Midbrain (tissue), 1 donor: ENCODE data around the gene FAT1.

Experiments
- DNase-seq: peaks from one replicate; lab custom pipeline; 2025; lab: John Stamatoyannopoulos, UW

The FAT1 gene

GRCh38 chr4:186570193-186570996 is 153.3 kb downstream of the FAT1 start:
- no peak for DNase-seq

- no peak for DNase-seq
Measured at GRCh38 chr4:186569533-186570192, 154.0 kb downstream of the FAT1 start.

GRCh38 chr4:186566068-186566467 is 157.6 kb downstream of the FAT1 start:
- DNase-seq: no peak

- no peak for DNase-seq
Measured at GRCh38 chr4:186563761-186564160, 159.9 kb downstream of the FAT1 start.

GRCh38 chr4:186561748-186562147 is 161.9 kb downstream of the FAT1 start:
- DNase-seq: no peak

- no peak for DNase-seq
Measured at GRCh38 chr4:186560647-186561046, 163.0 kb downstream of the FAT1 start.

GRCh38 chr4:186557486-186557885 is 166.2 kb downstream of the FAT1 start:
- DNase-seq: no peak

- DNase-seq: no peak
Measured at GRCh38 chr4:186557061-186557460, 166.6 kb downstream of the FAT1 start.

GRCh38 chr4:186554914-186555827 is 168.5 kb downstream of the FAT1 start, which contains the start of gene MTNR1A:
Gene MTNR1A, minus strand, starts transcription at chr4:186555567. Its CDS starts 202 bp downstream, at chr4:186555365.
- DNase-seq: no peak

- no peak for DNase-seq
Measured at GRCh38 chr4:186554539-186554913, 169.1 kb downstream of the FAT1 start.

GRCh38 chr4:186553717-186554116 is 169.9 kb downstream of the FAT1 start:
- DNase-seq: no peak

- no peak for DNase-seq
Measured at GRCh38 chr4:186551849-186552248, 171.8 kb downstream of the FAT1 start.

- DNase-seq: no peak
Measured at GRCh38 chr4:186545436-186545835, 178.2 kb downstream of the FAT1 start.

- no peak for DNase-seq
Measured at GRCh38 chr4:186543206-186543605, 180.4 kb downstream of the FAT1 start.

GRCh38 chr4:186541801-186542200 is 181.9 kb downstream of the FAT1 start:
- no peak for DNase-seq

GRCh38 chr4:186537843-186538521 is 185.7 kb downstream of the FAT1 start:
- DNase-seq: no peak
